Measurements from ENCODE around the gene MACROD2. TPM values are rescaled to one million over a fixed set of nuclear protein-coding genes. Genes with fewer than 3 reads are reported as not detected.

MACROD2 gene
- total RNA-seq, 1 donor from 2014 or later: 0.40 TPM

- peak; percentile 4 to 84 for DNase-seq (ENCODE audit: low read depth in 2 of 2)
Observed at GRCh38 chr20:15703171-15703911, 1708.0 kb downstream of the MACROD2 start.

- peak in 1 of 2 donors; percentile 54 for DNase-seq (ENCODE audit: low read depth in 2 of 2)
Observed at GRCh38 chr20:15705975-15706374, 1710.7 kb downstream of the MACROD2 start.

- DNase-seq (ENCODE audit: low read depth in 2 of 2): peak in 1 of 2 donors; percentile 40
Observed at GRCh38 chr20:15706719-15707118, 1711.4 kb downstream of the MACROD2 start.

- DNase-seq (ENCODE audit: low read depth in 2 of 2): peak; percentile 23 to 25
Observed at GRCh38 chr20:15708984-15709598, 1713.8 kb downstream of the MACROD2 start.

GRCh38 chr20:15710636-15711035 lies 1715.3 kb downstream of the MACROD2 start:
- no peak for DNase-seq (ENCODE audit: low read depth in 2 of 2)

- no peak for DNase-seq (ENCODE audit: low read depth in 2 of 2)
Observed at GRCh38 chr20:15711177-15711576, 1715.9 kb downstream of the MACROD2 start.

- no peak for DNase-seq (ENCODE audit: low read depth in 2 of 2)
Observed at GRCh38 chr20:15716256-15716655, 1720.9 kb downstream of the MACROD2 start.

- DNase-seq (ENCODE audit: low read depth in 2 of 2): no peak
Observed at GRCh38 chr20:15726416-15726815, 1731.1 kb downstream of the MACROD2 start.

- no peak for DNase-seq (ENCODE audit: low read depth in 2 of 2)
Observed at GRCh38 chr20:15734052-15734451, 1738.7 kb downstream of the MACROD2 start.

GRCh38 chr20:15739035-15739434 lies 1743.7 kb downstream of the MACROD2 start:
- no peak for DNase-seq (ENCODE audit: low read depth in 2 of 2)

GRCh38 chr20:15740046-15740775 lies 1744.9 kb downstream of the MACROD2 start:
- DNase-seq (ENCODE audit: low read depth in 2 of 2): no peak

GRCh38 chr20:15742087-15742486 lies 1746.8 kb downstream of the MACROD2 start:
- DNase-seq (ENCODE audit: low read depth in 2 of 2): no peak

- no peak for DNase-seq (ENCODE audit: low read depth in 2 of 2)
Observed at GRCh38 chr20:15742627-15743026, 1747.3 kb downstream of the MACROD2 start.

- no peak for DNase-seq (ENCODE audit: low read depth in 2 of 2)
Observed at GRCh38 chr20:15756002-15756753, 1760.9 kb downstream of the MACROD2 start.

- no peak for DNase-seq (ENCODE audit: low read depth in 2 of 2)
Observed at GRCh38 chr20:15756754-15757115, 1761.4 kb downstream of the MACROD2 start.

GRCh38 chr20:15759594-15759993 lies 1764.3 kb downstream of the MACROD2 start:
- peak in 1 of 2 donors; percentile 43 for DNase-seq (ENCODE audit: low read depth in 2 of 2)

- DNase-seq (ENCODE audit: low read depth in 2 of 2): no peak
Observed at GRCh38 chr20:15760001-15760621, 1764.8 kb downstream of the MACROD2 start.

GRCh38 chr20:15763366-15763765 lies 1768.0 kb downstream of the MACROD2 start:
- DNase-seq (ENCODE audit: low read depth in 2 of 2): no peak

GRCh38 chr20:15767586-15767985 lies 1772.3 kb downstream of the MACROD2 start:
- no peak for DNase-seq (ENCODE audit: low read depth in 2 of 2)

GRCh38 chr20:15767999-15768741 lies 1772.9 kb downstream of the MACROD2 start:
- no peak for DNase-seq (ENCODE audit: low read depth in 2 of 2)

- no peak for DNase-seq (ENCODE audit: low read depth in 2 of 2)
Observed at GRCh38 chr20:15772826-15773225, 1777.5 kb downstream of the MACROD2 start.

Measured in lung microvascular endothelial cell (primary cell).